HCT116 (cell line): ENCODE data around the gene ANXA6. TPM values are rescaled to one million over a fixed set of nuclear protein-coding genes. Genes with fewer than 3 reads are reported as not detected.

ENCODE experiments used
- ATAC-seq: fragments of 200-7000 bp; cut with Tn5 transposase; 2 replicates; pipeline ENCODE4 v1.9.1; 2020; ENCODE audit warnings: mild to moderate bottlenecking, moderate library complexity
- BruUV-seq: library from RNA; stranded (reverse); fragments of 400-500 nt; replicated peaks from 2 replicates; lab custom pipeline; 2021; lab: Mats Ljungman, UMichigan
- CTCF ChIA-PET: fragments of 300-600 bp; sonication (Branson Sonifier 250); formaldehyde crosslinking; loops from one replicate; lab custom pipeline; 2021; ENCODE audit warnings: antibody characterized with exemption; lab: Charles Lee
- POLR2A ChIA-PET: fragments of 300-600, 350-600 bp; sonication (Branson Sonifier 250); formaldehyde crosslinking; loops from one replicate; lab custom pipeline; 2021; ENCODE audit warnings: antibody characterized with exemption; lab: Charles Lee
- RAD21 ChIA-PET, 2 experiments: fragments of 300-600 bp; sonication (Branson Sonifier 250); formaldehyde crosslinking; loops; one replicate each; lab custom pipeline; 2023; ENCODE audit warnings: low total read pairs in 2 of 2; ENCODE audit not compliant: uncharacterized antibody in 2 of 2, unreplicated experiment in 2 of 2, low non-redundant PET in 1 of 2; lab: Charles Lee
- DNase-seq: peaks from one replicate; pipeline ENCODE4 v3.0.0-alpha.2; 2010; ENCODE audit warnings: low read depth, low spot score
- H2AFZ ChIP-seq: fragments of 200-600 bp; shearing (Covaris generic), sonication (generic); 2 replicates; pipeline ENCODE4 v1.6.1; 2017; ENCODE audit warnings: low read depth, mixed run types, mixed read lengths, antibody characterized with exemption, low read length; ENCODE audit not compliant: poor library complexity, severe bottlenecking
- H3K27ac ChIP-seq: 2 replicates; pipeline ENCODE4 v1.5.1; 2012; ENCODE audit warnings: low read depth, low read length
- H3K27me3 ChIP-seq: fragments of 200-600 bp; sonication (generic); 2 replicates; pipeline ENCODE4 v1.6.1; 2016; ENCODE audit warnings: mixed run types, low read length, mixed read lengths; ENCODE audit not compliant: insufficient read depth
- H3K36me3 ChIP-seq, 2 experiments: fragments of 200-500 bp in 1 of 2; fragments of 200-600 bp in 1 of 2; sonication (Bioruptor generic) in 1 of 2; sonication (generic) in 1 of 2; 2 replicates each; pipeline versions ENCODE4 v1.5.1 to v1.6.1; 2014 to 2016; ENCODE audit warnings: low read length in 2 of 2, inconsistent platforms in 1 of 2, mixed read lengths in 1 of 2, mixed run types in 1 of 2; ENCODE audit not compliant: insufficient read depth in 2 of 2, control insufficient read depth in 1 of 2
- H3K4me1 ChIP-seq, 2 experiments: fragments of 200-600 bp in 1 of 2; sonication (generic) in 1 of 2; 2 replicates each; pipeline versions ENCODE4 v1.5.1 to v1.6.1; 2012 to 2017; ENCODE audit warnings: low read length in 2 of 2, inconsistent platforms in 1 of 2, mild to moderate bottlenecking in 1 of 2, mixed read lengths in 1 of 2, mixed run types in 1 of 2, moderate library complexity in 1 of 2; ENCODE audit not compliant: insufficient read depth in 2 of 2, control insufficient read depth in 1 of 2
- H3K4me2 ChIP-seq: fragments of 200-600 bp; sonication (generic); 2 replicates; pipeline ENCODE4 v1.6.1; 2017; ENCODE audit warnings: mixed run types, low read length, mixed read lengths
- H3K4me3 ChIP-seq, 2 experiments: fragments of 200-600 bp in 1 of 2; sonication (generic) in 1 of 2; replicated peaks in 1 of 2; 2 replicates each; pipeline ENCODE4 v1.5.1; 2011 to 2016; ENCODE audit warnings: low read length in 2 of 2, control low read depth in 1 of 2, low read depth in 1 of 2, mild to moderate bottlenecking in 1 of 2, mixed read lengths in 1 of 2, mixed run types in 1 of 2
- H3K79me2 ChIP-seq: fragments of 200-600 bp; sonication (generic); 2 replicates; pipeline ENCODE4 v1.6.1; 2017; ENCODE audit warnings: mild to moderate bottlenecking, mixed run types, low read length, moderate library complexity, mixed read lengths; ENCODE audit not compliant: insufficient read depth
- H3K9ac ChIP-seq: fragments of 200-600 bp; sonication (generic); 2 replicates; pipeline ENCODE4 v1.6.1; 2016; ENCODE audit warnings: low read length, mixed read lengths
- H3K9me2 ChIP-seq: fragments of 200-600 bp; sonication (generic), shearing (Covaris generic); 2 replicates; pipeline ENCODE4 v1.6.1; 2017; ENCODE audit warnings: mixed run types, mild to moderate bottlenecking, moderate library complexity; ENCODE audit not compliant: insufficient read depth
- H3K9me3 ChIP-seq, 2 experiments: fragments of 200-500 bp in 1 of 2; fragments of 200-600 bp in 1 of 2; sonication (Bioruptor generic) in 1 of 2; sonication (generic) in 1 of 2; 2 replicates each; pipeline ENCODE4 v1.6.1; 2014 to 2017; ENCODE audit warnings: low read length in 2 of 2, mixed read lengths in 2 of 2, inconsistent platforms in 1 of 2, low read depth in 1 of 2, mild to moderate bottlenecking in 1 of 2, mixed run types in 1 of 2, moderate library complexity in 1 of 2; ENCODE audit not compliant: control insufficient read depth in 1 of 2, insufficient read depth in 1 of 2
- H4K20me1 ChIP-seq: fragments of 200-600 bp; sonication (generic), shearing (Covaris generic); 2 replicates; pipeline ENCODE4 v1.6.1; 2017; ENCODE audit warnings: mixed run types, mild to moderate bottlenecking, moderate library complexity; ENCODE audit not compliant: insufficient read depth
- CTCF ChIP-seq, 3 experiments: fragments of 200-600 bp in 1 of 3; sonication (generic) in 1 of 3; IDR thresholded peaks in 2 of 3; conservative IDR thresholded peaks in 1 of 3; 2 replicates each; pipeline ENCODE4 v1.5.1; 2012 to 2017; ENCODE audit warnings: low read depth in 2 of 3, low read length in 2 of 3, antibody characterized with exemption in 1 of 3, borderline replicate concordance in 1 of 3, control low read depth in 1 of 3, mild to moderate bottlenecking in 1 of 3, mixed read lengths in 1 of 3, mixed run types in 1 of 3, moderate library complexity in 1 of 3; ENCODE audit not compliant: insufficient read depth in 1 of 3
- EGR1 ChIP-seq: IDR thresholded peaks from 2 replicates; pipeline ENCODE4 v1.6.1; 2012; ENCODE audit warnings: low read depth
- EZH2phosphoT487 ChIP-seq: fragments of 200-600 bp; IDR thresholded peaks from 2 replicates; pipeline ENCODE4 v1.6.1; 2018; ENCODE audit warnings: antibody characterized with exemption, borderline replicate concordance
- POLR2AphosphoS5 ChIP-seq: IDR thresholded peaks from 2 replicates; pipeline ENCODE4 v1.6.1; 2011; ENCODE audit warnings: mild to moderate bottlenecking, low read depth, low read length, moderate library complexity
- SP1 ChIP-seq: IDR thresholded peaks from 2 replicates; pipeline ENCODE4 v1.6.1; 2012; ENCODE audit warnings: low read depth
- YY1 ChIP-seq: IDR thresholded peaks from 2 replicates; pipeline ENCODE4 v1.6.1; 2011; ENCODE audit warnings: low read length, low read depth, moderate library complexity, mild to moderate bottlenecking; ENCODE audit not compliant: insufficient replicate concordance; ENCODE audit errors: extremely low read depth
- intact Hi-C: fragments of 100-400 bp; cut with micrococcal nuclease; formaldehyde crosslinking; loops from 2 replicates; pipeline ENCODE4 v1.10.0; 2022
- total RNA-seq: library from RNA; stranded (reverse); gene quantifications from one replicate; pipeline ENCODE4 v1.2.1, GENCODE V29; 2021; ENCODE audit not compliant: unreplicated experiment
- TF ChIP-seq, protein P1 (sequence below): IDR thresholded peaks from 2 replicates; pipeline ENCODE4 v1.6.1; 2011; ENCODE audit warnings: mild to moderate bottlenecking, low read length, moderate library complexity; ENCODE audit not compliant: insufficient replicate concordance; ENCODE audit errors: extremely low read depth

ANXA6 gene
- total RNA-seq, 1 experiment from 2014 or later: 71.9 TPM

DNA sequence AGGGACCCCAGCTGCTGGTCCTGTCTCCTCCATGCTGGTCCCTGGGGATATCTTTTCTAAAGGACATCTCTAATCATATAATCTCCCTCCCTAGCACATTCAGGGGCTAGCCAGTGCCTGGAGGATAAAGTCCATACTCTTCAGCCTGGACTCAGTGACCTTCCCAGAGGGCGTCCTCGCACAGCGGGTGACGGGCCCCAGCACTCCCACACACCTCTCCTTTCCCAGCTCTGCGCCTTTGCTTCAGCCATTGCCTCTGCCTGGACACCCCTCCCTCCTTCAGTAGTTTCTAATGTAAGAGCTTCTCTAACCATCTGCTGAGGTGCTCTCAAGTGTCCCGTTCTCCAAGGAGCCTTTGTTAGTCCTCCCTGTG is 61.6 kb downstream of the ANXA6 start:
- Histone ChIP-seq H3K79me2 (no peaks in the 10 kb centered on the region), H3K27me3 (no peaks in the 10 kb centered on the region), H3K4me3 (no peak overlapping the region), H3K9me2 (no peaks in the 10 kb centered on the region), H3K4me1 (peaks cover 0 to 36% of the 10 kb centered on the region in 2 experiments; a peak in 2 of 4 replicates), H3K9me3 (no peaks in the 10 kb centered on the region)
- DNase-seq (no peak), ATAC-seq (no peak; the same call in 1 of the 2 replicates)
- RAD21 ChIA-PET: no interaction called here
- POLR2A ChIA-PET: no interaction called here
- TF ChIP-seq YY1: no peak
- no peak for TF ChIP-seq EGR1
- TF ChIP-seq, protein P1, sequence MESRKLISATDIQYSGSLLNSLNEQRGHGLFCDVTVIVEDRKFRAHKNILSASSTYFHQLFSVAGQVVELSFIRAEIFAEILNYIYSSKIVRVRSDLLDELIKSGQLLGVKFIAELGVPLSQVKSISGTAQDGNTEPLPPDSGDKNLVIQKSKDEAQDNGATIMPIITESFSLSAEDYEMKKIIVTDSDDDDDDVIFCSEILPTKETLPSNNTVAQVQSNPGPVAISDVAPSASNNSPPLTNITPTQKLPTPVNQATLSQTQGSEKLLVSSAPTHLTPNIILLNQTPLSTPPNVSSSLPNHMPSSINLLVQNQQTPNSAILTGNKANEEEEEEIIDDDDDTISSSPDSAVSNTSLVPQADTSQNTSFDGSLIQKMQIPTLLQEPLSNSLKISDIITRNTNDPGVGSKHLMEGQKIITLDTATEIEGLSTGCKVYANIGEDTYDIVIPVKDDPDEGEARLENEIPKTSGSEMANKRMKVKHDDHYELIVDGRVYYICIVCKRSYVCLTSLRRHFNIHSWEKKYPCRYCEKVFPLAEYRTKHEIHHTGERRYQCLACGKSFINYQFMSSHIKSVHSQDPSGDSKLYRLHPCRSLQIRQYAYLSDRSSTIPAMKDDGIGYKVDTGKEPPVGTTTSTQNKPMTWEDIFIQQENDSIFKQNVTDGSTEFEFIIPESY: no peak
- TF ChIP-seq CTCF (IDR thresholded peaks at IDR 0.05 in 2 of 3, conservative IDR thresholded peaks at IDR 0.05 in 1 of 3; ENCODE audit: borderline replicate concordance in 1 of 3, insufficient read depth in 1 of 3, low read depth in 2 of 3, low read length in 2 of 3): no peak
- TF ChIP-seq SP1: no peak
- no peak for TF ChIP-seq POLR2AphosphoS5
- TF ChIP-seq EZH2phosphoT487: no peak
- TF ChIP-seq, all 23 proteins: peak for 0
- intact Hi-C loops: no loop called here
- no TSS peak for BruUV-seq
- no peaks in the 10 kb centered on the region for H3K36me3 ChIP-seq
- no peak overlapping the region for H3K9ac ChIP-seq
- no peaks in the 10 kb centered on the region for H4K20me1 ChIP-seq
- CTCF ChIA-PET: no interaction called here
- no peak overlapping the region for H3K27ac ChIP-seq
- no peak overlapping the region for H3K4me2 ChIP-seq
- H2AFZ ChIP-seq: no peak overlapping the region
